HUES6 (cell line): Measurements from ENCODE around the gene CARHSP1.

ENCODE experiments used
- H3K27ac ChIP-seq: 2 replicates; pipeline ENCODE4 v1.7.0; 2013; ENCODE audit warnings: low read depth, mild to moderate bottlenecking, low read length, inconsistent platforms
- H3K27me3 ChIP-seq: 2 replicates; pipeline ENCODE4 v1.6.1; 2013; ENCODE audit warnings: low read length; ENCODE audit not compliant: control insufficient read depth, insufficient read depth
- H3K36me3 ChIP-seq: 2 replicates; pipeline ENCODE4 v1.6.1; 2013; ENCODE audit warnings: low read length; ENCODE audit not compliant: control insufficient read depth, insufficient read depth
- H3K4me1 ChIP-seq: 2 replicates; pipeline ENCODE4 v1.6.1; 2013; ENCODE audit warnings: low read length; ENCODE audit not compliant: control insufficient read depth, insufficient read depth
- H3K4me3 ChIP-seq: 2 replicates; pipeline ENCODE4 v1.5.1; 2013; ENCODE audit warnings: low read depth, low read length
- H3K9ac ChIP-seq: one replicate; pipeline ENCODE4 v1.6.1; 2013; ENCODE audit warnings: mild to moderate bottlenecking, low read length
- H3K9me3 ChIP-seq: 2 replicates; pipeline ENCODE4 v1.6.1; 2013; ENCODE audit warnings: low read depth, low read length; ENCODE audit not compliant: control insufficient read depth, insufficient read depth

CARHSP1 gene

DNA sequence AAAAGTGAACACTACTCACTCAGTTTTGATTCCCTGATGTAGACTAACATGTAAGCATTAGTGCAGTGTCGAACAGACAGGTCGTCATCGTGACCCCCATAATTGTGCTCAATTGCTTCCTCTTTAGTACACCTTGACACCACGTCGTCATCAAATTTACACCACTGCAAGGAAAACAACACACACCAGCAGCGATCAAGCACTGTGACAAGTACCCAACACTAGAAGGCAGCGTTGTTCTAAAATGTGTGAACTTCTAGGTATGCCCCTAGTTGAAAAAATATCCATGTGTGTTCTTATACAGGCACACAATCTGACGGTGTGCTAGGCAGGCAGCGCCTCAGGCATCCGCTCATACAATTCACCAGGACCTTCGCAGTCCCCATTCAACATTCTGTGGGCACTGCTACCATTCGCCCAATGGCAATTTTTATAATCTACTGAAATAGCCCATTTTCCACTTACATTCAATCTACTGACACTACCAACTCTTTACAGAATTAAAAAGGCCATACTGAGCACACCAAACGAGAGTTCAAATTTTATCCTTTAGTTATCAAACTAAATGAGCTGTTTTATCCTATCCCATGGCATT lies 36.5 kb upstream of the CARHSP1 start:
- H3K27me3 ChIP-seq: no peaks in the 10 kb centered on the region

GRCh38 chr16:8904018-8904430 lies 35.2 kb upstream of the CARHSP1 start:
- Histone ChIP-seq H3K27me3 (no peaks in the 10 kb centered on the region), H3K4me3 (no peak overlapping the region), H3K4me1 (peaks cover 5% of the 10 kb centered on the region; the same call in 1 of the 2 replicates), H3K9ac (no peak overlapping the region), H3K27ac (no peak overlapping the region), H3K9me3 (no peaks in the 10 kb centered on the region), H3K36me3 (peaks cover 98% of the 10 kb centered on the region)

More for the DNA sequence above, 36.5 kb upstream of the CARHSP1 start:
- no peak overlapping the region for H3K4me3 ChIP-seq
- peaks cover 96% of the 10 kb centered on the region for H3K36me3 ChIP-seq
- H3K4me1 ChIP-seq: peaks cover 10% of the 10 kb centered on the region; the same call in 1 of the 2 replicates
- no peak overlapping the region for H3K9ac ChIP-seq
- no peak overlapping the region for H3K27ac ChIP-seq
- H3K9me3 ChIP-seq: no peaks in the 10 kb centered on the region

- Histone ChIP-seq H3K4me1 (no peaks in the 10 kb centered on the region), H3K9me3 (no peaks in the 10 kb centered on the region), H3K9ac (no peak overlapping the region), H3K27ac (no peak overlapping the region), H3K27me3 (no peaks in the 10 kb centered on the region), H3K36me3 (peaks cover 98% of the 10 kb centered on the region), H3K4me3 (no peak overlapping the region)
These were observed 34.2 kb upstream of the CARHSP1 start for GRCh38 chr16:8903004-8903403.

- no peak overlapping the region for H3K4me3 ChIP-seq
- H3K27ac ChIP-seq: no peak overlapping the region
- H3K36me3 ChIP-seq: peaks cover 97% of the 10 kb centered on the region
- no peak overlapping the region for H3K9ac ChIP-seq
- H3K4me1 ChIP-seq: no peaks in the 10 kb centered on the region
- no peaks in the 10 kb centered on the region for H3K27me3 ChIP-seq
- H3K9me3 ChIP-seq: no peaks in the 10 kb centered on the region
These were observed 32.6 kb upstream of the CARHSP1 start for GRCh38 chr16:8901320-8901861.

DNA sequence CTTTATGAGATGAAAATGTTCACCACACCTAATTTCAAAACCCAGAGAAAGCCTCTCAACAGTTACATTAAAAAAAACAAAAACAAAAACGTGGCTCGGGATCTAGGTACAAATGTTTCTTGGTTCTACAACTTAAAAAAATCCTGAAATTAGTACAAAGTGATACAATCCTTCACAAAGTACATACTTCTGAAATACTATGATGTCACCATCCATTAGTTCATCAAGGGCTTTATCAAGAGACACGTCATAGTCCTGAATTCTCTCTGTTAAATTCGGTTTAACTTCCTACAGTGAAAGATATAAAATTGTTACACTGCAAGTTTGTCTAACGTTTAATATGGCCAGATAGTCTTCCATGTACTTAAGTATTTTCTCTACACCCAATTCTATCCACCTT lies 31.5 kb upstream of the CARHSP1 start:
- Histone ChIP-seq H3K27ac (no peak overlapping the region), H3K4me3 (no peak overlapping the region), H3K36me3 (peaks cover 95% of the 10 kb centered on the region), H3K27me3 (no peaks in the 10 kb centered on the region), H3K9me3 (no peaks in the 10 kb centered on the region), H3K9ac (no peak overlapping the region), H3K4me1 (no peaks in the 10 kb centered on the region)

DNA sequence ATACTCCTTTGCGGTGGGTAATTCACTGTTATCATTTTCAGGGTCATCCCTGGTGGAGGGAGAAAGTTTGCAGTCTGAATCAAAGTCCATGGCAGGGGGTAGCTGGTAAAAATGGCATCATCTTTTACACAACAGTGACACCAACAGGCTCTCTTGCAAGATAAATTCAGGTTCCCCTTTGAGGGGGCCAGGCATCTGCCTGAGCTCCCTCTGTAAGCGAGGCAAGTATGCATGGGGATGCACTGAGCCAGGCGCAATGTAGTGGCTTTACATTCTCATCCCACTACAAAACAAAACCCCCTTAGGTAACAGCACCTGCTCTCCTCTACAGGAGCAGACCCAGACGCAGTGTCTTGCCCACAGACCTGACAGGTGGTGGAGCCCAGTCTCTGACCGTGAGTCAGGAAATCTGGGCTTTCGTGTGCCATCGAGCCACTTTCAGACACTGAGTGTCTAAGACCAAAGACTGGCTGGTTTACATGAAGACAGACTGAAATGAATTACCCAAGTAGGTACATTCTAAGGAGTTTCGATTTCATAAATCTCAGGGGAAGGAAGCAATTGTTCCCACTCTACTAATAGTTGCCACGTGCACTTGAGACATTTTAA lies 31.0 kb upstream of the CARHSP1 start:
- Histone ChIP-seq H3K4me1 (no peaks in the 10 kb centered on the region), H3K9ac (no peak overlapping the region), H3K27ac (no peak overlapping the region), H3K9me3 (no peaks in the 10 kb centered on the region), H3K27me3 (no peaks in the 10 kb centered on the region), H3K4me3 (no peak overlapping the region), H3K36me3 (peaks cover 95% of the 10 kb centered on the region)

GRCh38 chr16:8898660-8899318 lies 30.0 kb upstream of the CARHSP1 start:
- Histone ChIP-seq H3K4me1 (no peaks in the 10 kb centered on the region), H3K9ac (no peak overlapping the region), H3K27ac (no peak overlapping the region), H3K9me3 (no peaks in the 10 kb centered on the region), H3K27me3 (no peaks in the 10 kb centered on the region), H3K4me3 (no peak overlapping the region), H3K36me3 (peaks cover 98% of the 10 kb centered on the region)

DNA sequence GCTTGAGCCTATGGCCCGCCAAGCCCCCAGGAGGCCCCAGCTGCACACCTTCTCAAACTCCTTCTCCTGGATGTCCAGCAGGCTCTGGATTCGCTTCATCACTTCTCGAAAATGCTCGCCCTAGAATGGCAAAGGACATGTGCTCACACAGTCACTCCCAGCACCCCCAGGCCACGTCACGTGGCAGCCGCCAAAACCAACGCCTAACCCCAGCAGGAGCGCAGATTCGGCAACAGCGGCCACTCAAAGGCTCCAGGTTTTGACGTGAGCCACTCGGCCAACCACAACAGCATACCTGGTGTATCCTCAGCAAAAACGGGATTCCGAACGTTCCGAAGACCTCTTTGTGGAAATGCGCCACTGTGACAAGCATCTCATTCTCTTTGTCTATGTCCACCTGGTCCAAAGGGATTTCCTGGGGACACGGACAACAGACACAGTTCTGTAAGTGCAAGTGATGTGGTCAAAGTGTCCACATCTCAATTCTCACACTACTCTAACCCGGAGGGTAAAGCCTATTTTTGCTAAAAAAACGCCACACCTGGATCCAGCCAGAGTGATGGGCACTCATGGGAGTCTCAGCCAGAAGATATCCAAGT lies 26.0 kb upstream of the CARHSP1 start:
- no peaks in the 10 kb centered on the region for H3K4me1 ChIP-seq
- H3K9me3 ChIP-seq: no peaks in the 10 kb centered on the region
- no peak overlapping the region for H3K4me3 ChIP-seq
- H3K36me3 ChIP-seq: peaks cover 98% of the 10 kb centered on the region
- H3K27ac ChIP-seq: no peak overlapping the region
- H3K9ac ChIP-seq: no peak overlapping the region
- no peaks in the 10 kb centered on the region for H3K27me3 ChIP-seq

- H3K36me3 ChIP-seq: peaks cover 98% of the 10 kb centered on the region
These were observed 25.3 kb upstream of the CARHSP1 start for GRCh38 chr16:8893976-8894690.

GRCh38 chr16:8893426-8893825 lies 24.6 kb upstream of the CARHSP1 start:
- no peaks in the 10 kb centered on the region for H3K4me1 ChIP-seq
- no peak overlapping the region for H3K9ac ChIP-seq
- peaks cover 91% of the 10 kb centered on the region for H3K36me3 ChIP-seq
- no peaks in the 10 kb centered on the region for H3K9me3 ChIP-seq
- no peaks in the 10 kb centered on the region for H3K27me3 ChIP-seq
- no peak overlapping the region for H3K27ac ChIP-seq
- H3K4me3 ChIP-seq: no peak overlapping the region

More at GRCh38 chr16:8893976-8894690, 25.3 kb upstream of the CARHSP1 start:
- H3K27ac ChIP-seq: no peak overlapping the region
- no peak overlapping the region for H3K4me3 ChIP-seq
- no peak overlapping the region for H3K9ac ChIP-seq
- no peaks in the 10 kb centered on the region for H3K9me3 ChIP-seq
- no peaks in the 10 kb centered on the region for H3K27me3 ChIP-seq
- H3K4me1 ChIP-seq: no peaks in the 10 kb centered on the region
